Measurements from ENCODE around the gene STIMATE. TPM values are rescaled to one million over a fixed set of nuclear protein-coding genes. Genes with fewer than 3 reads are reported as not detected.

STIMATE gene
- total RNA-seq, 1 donor from 2014 or later = 6.1 TPM

DNA sequence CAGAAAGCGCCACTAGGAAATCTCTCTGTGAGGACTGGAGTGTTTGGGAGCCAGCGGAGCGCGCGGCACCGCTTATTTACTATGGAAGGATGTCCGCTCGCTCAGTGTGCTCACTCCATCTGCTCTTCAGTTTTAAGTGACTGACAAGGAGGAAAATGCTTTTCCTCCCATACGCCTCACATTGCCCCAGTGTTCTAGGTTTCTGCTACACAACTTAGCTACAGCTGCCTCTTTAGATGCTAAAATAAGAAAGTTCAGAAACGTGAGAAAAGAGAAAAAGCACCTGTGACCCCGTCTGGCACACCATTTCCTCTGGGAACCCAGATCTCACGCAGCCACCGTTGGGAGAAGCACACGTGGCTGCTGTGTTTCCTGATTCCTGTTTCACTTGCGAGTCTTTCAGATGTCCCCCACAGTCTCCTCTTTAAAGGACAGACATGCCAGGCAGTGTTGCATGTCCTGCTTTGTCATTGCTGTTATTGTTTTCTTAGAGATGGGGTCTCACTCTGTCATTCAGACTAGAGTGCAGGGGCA, 50.8 kb downstream of the STIMATE start:
- no peak for ATAC-seq (ENCODE audit: poor library complexity)
- intact Hi-C loops (cut with DNase I) = no loop called here
- peak; percentile 37 for DNase-seq

GRCh38 chr3:52845691-52846431, 51.5 kb downstream of the STIMATE start:
- intact Hi-C loops (cut with DNase I) = no loop called here
- peak; percentile 23 for ATAC-seq (ENCODE audit: poor library complexity)
- peak; percentile 24 for DNase-seq

- intact Hi-C loops (cut with DNase I) = no loop called here
- ATAC-seq (ENCODE audit: poor library complexity) = peak; percentile 77
These were observed 52.2 kb downstream of the STIMATE start for GRCh38 chr3:52845157-52845556.

GRCh38 chr3:52844290-52844975, 52.9 kb downstream of the STIMATE start:
- intact Hi-C loops (cut with DNase I) = no loop called here

More at GRCh38 chr3:52845157-52845556, 52.2 kb downstream of the STIMATE start:
- peak; percentile 64 for DNase-seq

DNA sequence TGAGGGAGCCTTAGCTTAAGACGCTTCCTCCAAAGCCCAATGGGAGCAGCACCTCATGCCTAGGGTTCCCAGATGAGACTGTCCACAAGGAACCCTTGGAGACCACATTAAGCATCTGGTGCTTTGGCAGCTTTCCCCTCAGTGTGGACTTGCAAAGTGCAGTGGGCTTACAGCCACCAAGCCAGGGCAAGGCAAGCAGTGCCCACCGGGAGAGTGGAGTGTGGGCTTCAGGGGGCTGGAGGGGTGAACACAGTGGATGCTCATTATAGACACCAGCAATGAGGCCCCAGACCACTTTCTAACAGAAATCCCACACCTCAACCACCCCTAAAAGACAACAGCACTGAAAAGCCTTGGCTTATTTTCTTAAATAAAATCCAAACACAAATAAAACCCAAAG, 53.5 kb downstream of the STIMATE start:
- ATAC-seq (ENCODE audit: poor library complexity) (no peak), DNase-seq (peak; percentile 26)
- intact Hi-C loops (cut with DNase I) = no loop called here

More at GRCh38 chr3:52844290-52844975, 52.9 kb downstream of the STIMATE start:
- DNase-seq (peak; percentile 39), ATAC-seq (ENCODE audit: poor library complexity) (no peak)

- DNase-seq (peak; percentile 37), ATAC-seq (ENCODE audit: poor library complexity) (no peak)
- intact Hi-C loops (cut with DNase I) = no loop called here
These were observed 54.1 kb downstream of the STIMATE start for GRCh38 chr3:52843108-52843865.

GRCh38 chr3:52842424-52842823, 54.9 kb downstream of the STIMATE start:
- DNase-seq = peak; percentile 47
- intact Hi-C loops (cut with DNase I) = no loop called here
- peak; percentile 69 for ATAC-seq (ENCODE audit: poor library complexity)

GRCh38 chr3:52841981-52842340, 55.4 kb downstream of the STIMATE start:
- peak; percentile 37 for DNase-seq
- ATAC-seq (ENCODE audit: poor library complexity) = no peak
- intact Hi-C loops (cut with DNase I) = no loop called here

DNA sequence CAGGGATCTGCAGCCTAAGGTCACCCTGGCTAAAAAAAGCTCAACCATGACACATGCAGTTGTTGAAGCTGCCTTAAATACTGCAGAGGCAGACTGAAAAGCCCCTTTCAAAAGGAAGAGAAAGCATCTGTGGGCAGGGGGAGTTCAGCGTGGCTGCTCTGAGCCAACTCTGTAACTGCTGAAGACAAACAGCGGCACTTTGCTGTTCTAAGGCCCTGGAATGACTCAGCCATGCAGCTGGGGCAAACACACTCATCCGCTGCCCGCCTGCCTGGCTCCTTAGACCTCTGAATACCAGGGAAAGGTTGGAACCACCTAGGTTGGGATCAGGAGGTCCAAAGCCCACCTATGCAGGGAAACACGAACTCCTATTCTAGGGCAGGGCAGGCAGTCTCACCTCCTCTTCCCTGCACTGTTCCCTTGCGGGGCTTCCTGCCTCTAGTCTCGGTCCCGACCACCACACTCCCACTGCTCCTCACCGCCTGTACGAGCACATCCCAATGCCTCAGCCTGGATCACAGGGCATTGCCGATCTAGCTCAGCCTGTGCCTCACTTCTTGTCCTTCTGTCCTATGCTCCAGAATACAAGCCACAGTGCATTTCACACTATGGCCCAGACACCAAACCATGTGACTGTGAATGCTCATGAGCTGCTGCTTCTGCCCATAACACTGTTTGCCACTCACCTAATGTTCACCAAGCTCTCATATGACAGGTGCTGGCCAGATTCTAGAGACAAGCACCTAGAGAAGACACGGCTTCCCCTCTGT, 56.0 kb downstream of the STIMATE start:
- intact Hi-C loops (cut with DNase I) = no loop called here
- peak; percentile 14 for ATAC-seq (ENCODE audit: poor library complexity)
- DNase-seq = peak; percentile 26

DNA sequence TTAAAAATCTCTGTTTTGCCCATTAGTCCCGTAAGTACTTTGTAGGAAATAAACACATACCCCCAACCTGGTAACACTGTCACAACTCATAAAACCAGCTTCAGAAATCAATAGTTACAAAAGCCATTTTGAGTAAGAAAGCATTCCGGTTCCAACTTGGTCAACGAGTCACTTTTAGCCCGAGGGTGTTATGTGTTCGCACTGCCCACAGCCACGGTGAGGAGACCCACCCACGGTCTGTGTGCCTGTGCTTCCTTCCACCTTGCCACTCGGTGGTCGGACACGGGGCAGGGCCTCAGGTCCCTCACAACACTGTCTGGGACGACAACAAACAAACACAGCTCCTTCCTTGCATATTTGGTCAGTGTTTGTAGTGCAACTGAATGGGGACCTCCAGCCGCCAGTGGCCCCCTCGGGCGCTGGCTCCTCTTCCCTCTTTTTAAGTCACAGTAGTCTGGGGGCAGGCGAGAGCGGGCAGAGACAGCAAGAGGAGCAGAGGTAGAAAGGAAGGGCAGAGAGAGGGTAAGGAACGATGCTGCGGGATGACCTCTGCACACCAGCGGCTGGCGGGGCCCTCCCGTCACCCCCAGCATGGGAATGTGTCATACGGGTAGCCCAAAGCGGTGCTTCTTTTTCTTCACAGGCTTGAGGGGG, 57.3 kb downstream of the STIMATE start:
- intact Hi-C loops (cut with DNase I) = no loop called here
- DNase-seq (peak; percentile 17), ATAC-seq (ENCODE audit: poor library complexity) (no peak)

- ATAC-seq (ENCODE audit: poor library complexity) = no peak
- intact Hi-C loops (cut with DNase I) = no loop called here
- DNase-seq = peak; percentile 6
These were observed 58.1 kb downstream of the STIMATE start for GRCh38 chr3:52839268-52839575.

- intact Hi-C loops (cut with DNase I) = no loop called here
- DNase-seq = peak; percentile 18
- ATAC-seq (ENCODE audit: poor library complexity) = no peak
These were observed 58.6 kb downstream of the STIMATE start for GRCh38 chr3:52838561-52839267.

DNA sequence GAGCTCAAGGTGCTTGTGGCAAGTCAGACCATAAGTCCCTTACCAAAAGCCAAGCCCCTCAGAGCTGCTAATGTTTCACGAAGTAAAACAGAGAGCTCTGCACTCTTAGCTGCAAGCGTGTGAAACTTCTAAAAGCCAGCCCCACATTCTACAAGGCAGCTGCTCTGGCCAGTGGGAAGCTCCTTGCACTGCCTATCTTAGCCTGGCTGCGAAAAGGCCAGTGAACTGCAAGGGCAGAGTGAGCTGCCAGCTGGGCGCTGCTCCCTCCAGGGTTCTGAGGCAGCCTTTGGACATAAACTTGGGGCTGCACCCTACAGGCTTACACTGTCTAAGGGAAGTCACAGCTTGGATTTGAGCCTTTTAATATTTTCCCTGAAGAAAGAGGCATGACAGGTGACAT, 60.4 kb downstream of the STIMATE start:
- ATAC-seq (ENCODE audit: poor library complexity) (peak; percentile 32), DNase-seq (no peak)
- intact Hi-C loops (cut with DNase I) = no loop called here

DNA sequence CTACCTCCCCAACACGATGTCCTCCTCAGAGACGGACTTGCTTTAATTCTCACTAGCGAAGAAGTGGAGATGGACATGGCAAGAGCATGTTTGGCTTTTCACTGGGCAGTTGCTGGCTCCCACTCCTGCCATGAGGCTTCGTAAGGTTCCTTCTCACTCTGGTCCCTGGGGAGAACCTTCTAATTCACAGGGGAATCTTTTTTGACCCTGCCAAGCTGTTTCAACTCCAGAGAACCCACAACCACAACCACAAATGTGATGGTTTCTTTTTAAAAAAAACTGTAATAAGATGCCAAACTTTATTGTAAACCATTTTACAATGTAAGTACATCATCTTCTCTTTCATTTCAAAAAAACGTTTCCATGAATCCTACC, 60.9 kb downstream of the STIMATE start:
- intact Hi-C loops (cut with DNase I) = no loop called here
- ATAC-seq (ENCODE audit: poor library complexity) (no peak), DNase-seq (no peak)

DNA sequence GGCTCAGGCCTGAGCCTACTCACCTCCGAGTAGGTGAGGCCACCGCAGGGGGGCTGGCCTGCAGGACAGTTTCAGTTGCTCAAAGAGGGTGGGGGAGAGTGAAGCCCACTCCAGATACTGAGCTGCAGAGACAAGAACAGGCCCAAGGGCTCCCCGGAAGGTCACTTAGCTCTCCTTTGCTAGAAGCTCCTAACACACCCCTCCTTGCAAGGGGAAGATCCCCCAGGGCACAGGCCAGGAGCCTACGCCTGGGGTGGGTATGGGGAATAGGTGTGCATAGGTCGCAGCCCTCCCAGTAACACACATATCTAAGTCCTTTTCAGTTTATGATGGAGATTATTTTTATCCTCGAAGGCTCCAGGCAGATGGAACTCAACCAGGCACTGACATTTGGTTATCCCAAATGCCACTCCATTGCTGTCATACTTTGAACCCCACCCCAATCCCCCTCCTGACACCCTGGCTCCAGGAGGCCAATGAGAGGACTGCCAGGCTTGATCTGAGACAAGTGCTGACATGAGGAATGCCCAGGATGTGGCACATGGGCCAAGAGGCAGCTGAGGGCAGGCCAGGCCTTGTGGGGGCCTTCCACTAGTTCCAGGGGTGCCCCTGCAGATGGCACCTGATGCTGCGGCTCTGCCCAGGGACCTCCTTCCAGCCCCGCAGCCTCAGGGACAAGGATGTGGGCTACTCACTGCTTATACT, 61.4 kb downstream of the STIMATE start:
- intact Hi-C loops (cut with DNase I) = no loop called here

GRCh38 chr3:52834871-52835501, 62.4 kb downstream of the STIMATE start, which contains the start of gene MUSTN1:
Gene MUSTN1 (minus strand): TSS chr3:52835019. CDS start chr3:52834948, 71 bp downstream.
- DNase-seq (peak; percentile 59), ATAC-seq (ENCODE audit: poor library complexity) (peak; percentile 63)
- intact Hi-C loops (cut with DNase I) = no loop called here

More for the DNA sequence above, 61.4 kb downstream of the STIMATE start:
- ATAC-seq (ENCODE audit: poor library complexity) = peak; percentile 67
- DNase-seq = no peak

DNA sequence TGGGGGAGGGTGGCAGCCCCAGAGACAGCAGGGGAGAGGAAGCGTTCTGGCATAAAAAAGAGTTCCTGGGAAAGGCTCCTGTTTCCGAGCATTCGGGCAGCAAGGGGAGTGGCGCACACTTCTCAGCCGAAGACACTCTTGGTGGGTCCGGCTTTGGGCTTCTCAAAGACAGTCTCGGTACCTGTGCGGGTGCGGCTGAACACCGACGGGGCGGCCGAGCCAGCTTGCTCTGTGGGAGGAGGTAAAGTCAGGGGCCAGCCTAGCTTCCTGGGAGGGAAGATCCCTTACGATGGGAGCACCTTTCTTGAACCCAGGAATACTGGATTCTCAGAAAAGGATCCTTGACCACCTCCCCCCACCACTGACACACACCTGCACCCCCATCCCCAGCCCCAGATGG, 64.1 kb downstream of the STIMATE start:
- ATAC-seq (ENCODE audit: poor library complexity) (no peak), DNase-seq (no peak)
- intact Hi-C loops (cut with DNase I) = no loop called here
